HG03354 (cell line): ENCODE results near the gene TMEM175.
"Not testable (repeated sequence)": the region's sequence is repeated elsewhere in the genome, so short reads cannot be mapped to it uniquely, and the experiment has no call there.

Experiments
- ATAC-seq: cut with Tn5 transposase; IDR thresholded peaks from one replicate; pipeline ENCODE4 v1.9.1; 2021; ENCODE audit warnings: mild to moderate bottlenecking; ENCODE audit not compliant: unreplicated experiment, poor library complexity, severe bottlenecking

TMEM175 gene

DNA sequence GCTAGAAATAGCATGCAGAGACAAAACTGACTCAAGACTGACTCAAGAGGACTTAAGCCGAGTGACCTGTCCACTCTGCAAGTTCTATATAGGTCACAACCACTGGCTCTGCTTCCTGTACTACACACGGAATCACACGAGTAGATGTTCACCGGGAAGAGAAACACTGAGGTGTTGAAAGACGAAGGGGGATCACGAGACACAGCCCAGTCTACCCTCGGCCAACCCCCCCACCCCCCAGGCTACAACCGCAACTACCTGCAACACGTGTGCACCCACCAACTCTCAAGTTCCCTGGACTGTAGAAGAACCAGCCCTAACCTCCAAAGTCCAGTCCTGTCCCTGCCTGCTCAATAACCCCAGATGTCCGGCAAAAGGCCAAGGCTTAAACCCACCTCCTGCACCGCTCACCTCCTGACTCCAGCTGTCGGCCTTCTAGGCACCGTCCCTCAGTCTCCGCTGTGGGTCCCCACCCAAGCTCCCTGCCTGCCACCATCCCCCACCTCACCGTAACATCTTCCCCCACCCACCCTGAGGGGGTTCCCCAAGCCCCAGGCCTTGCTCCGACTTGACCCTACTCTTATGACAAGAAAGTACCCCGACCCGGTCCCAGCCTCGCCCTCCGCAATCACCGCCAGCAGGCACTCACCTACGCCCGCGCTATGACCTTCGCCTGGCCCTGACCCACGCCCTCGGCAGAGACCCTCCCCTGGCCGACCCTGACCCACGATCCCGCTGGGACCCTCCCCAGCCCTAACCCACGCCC, 883 bp upstream of the TMEM175 start:
- ATAC-seq: peak; percentile 7

DNA sequence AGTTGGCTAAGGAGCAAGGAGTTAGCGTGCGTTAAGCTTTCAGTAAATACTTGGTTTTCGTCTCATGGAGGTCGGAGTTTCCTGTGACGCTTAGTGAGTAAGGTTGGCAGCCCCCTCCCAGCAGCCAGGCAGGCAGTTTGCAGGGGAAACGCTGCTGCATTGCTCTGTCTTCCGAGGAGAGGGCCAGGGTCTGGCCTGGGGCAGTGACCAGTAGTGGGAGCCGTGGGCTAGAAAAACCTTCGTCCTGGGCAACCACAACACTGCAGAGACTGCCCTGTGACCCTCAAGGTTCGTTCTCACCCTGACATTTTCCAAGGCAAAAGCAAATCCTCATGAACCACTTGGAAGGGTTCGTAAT, 432 bp downstream of the TMEM175 start:
- ATAC-seq: peak; percentile 2

DNA sequence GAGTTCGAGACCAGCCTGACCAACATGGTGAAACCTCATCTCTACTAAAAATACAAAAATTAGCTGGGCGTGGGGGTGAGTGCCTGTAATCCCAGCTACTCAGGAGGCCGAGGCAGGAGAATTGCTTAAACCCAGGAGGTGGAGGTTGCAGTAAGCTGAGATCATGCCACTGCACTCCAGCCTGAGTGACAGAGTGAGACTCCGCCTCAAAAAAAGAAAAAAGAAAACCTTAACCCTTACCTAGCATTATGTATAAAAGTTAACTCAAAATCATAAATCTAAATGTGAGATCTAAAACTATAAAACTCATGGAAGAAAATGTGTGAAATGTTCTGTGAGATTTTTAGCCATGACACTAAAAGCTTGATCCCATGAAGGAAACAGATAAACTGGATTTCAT, 7.2 kb downstream of the TMEM175 start:
- not testable (repeated sequence) for ATAC-seq

DNA sequence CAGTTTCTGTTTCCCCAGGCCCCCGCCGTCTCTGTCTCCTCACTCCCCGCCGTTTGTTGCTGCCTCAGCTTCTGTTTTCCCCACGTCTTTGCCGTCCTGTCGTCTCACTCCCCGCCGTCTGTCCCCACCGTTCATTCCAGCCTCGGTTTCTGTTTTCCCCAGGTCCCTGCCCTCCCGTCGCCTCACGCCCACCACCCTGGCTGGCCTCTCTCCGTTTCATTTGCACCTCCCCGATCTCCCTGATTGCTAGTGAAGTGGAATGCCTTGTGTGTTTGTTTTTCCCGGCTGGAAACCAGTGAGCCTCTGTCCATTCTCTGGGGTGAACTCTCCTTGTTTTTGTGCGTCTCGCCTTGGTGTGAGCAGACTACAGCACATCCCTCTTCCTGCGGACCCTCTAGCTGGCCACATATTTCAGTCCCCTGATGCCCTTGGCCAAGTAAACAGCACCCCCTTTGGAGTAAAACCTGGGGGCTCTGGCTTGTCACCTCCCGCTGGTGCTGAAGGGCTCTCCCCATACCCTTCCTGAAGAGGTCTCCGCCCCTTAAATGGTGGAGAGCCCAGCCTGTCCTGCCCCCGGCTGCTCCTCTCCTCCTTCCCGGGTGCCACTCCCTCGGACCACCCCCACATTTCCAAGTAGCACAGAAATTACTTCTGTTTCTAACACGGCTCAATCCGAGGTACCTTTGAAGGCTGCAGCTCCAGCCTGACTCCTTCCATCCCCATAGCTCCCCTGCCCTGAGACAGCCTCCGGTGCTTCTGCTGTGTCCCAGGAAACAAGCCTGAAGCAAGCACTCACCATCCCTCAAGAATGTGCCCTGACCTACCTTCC, 13.2 kb downstream of the TMEM175 start:
- ATAC-seq: no peak

DNA sequence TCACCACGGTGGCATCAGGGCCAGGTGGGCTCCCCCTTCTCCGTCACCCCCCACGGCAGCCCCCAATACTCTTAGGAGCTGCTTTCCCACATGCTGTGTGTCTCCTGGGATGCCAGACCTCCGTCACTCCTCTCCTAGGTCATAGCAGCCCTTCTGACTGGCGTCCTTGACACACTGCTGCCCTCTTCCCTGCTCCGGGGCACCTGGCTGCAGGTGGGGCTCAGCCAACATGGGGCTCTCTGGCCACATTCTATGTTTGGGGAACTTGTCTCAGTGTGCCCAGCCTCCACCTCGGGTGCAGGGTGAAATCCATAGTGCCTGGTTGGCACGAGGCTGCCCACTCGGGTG, 13.8 kb downstream of the TMEM175 start:
- no peak for ATAC-seq

DNA sequence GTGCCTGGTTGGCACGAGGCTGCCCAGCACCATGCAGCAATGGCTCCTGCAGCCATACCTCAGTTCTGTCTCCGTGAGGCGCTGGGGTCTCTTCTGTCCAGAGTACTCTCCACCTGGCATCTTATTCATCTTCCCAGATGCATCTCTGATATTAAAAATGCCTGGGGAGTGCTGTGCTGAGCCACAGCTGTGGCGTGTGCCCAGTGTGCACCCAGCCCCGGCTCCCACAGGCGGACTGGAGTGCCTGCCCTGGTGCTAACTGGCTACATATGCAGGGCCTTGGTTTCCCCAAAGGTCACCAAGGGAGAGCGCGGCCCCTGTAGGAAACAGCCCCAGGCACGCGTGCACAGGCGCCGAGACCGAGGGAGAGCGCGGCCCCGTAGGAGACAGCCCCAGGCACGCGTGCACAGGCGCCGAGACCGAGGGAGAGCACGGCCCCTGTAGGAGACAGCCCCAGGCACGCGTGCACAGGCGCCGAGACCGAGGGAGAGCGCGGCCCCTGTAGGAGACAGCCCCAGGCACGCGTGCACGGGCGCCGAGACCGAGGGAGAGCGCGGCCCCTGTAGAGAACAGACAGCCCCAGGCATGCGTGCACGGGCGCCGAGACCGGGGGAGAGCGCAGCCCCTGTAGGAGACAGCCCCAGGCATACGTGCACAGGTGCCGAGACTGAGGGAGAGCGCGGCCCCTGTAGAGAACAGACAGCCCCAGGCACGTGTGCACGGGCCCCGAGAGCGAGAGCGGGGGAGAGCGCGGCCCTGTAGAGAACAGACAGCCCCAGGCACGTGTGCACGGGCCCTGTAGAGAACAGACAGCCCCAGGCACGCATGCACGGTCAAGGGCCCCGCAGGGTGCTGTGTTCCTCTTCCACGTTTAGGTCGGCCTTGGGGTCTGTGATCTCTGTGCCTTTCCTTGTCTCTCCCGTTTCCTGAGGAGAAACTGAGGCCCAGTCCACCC, 14.5 kb downstream of the TMEM175 start:
- ATAC-seq: no peak

DNA sequence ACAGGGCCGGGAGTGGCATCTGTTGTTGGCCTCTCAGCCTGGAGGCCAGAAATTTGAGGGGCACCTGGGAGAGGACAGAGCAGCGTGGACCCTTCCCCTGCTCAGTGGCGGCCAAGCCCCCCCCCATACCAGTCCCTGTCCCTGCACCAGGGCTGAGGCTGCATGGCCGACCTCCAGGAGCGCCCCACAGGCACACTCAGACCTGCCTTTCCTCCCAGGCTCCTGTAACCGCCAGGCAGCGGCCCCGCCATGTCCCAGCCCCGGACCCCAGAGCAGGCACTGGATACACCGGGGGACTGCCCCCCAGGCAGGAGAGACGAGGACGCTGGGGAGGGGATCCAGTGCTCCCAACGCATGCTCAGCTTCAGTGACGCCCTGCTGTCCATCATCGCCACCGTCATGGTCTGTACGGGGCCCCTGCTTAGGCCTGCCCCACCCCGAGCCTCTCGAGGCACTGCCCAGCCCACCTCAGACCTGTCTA, 15.3 kb downstream of the TMEM175 start:
- ATAC-seq: no peak

DNA sequence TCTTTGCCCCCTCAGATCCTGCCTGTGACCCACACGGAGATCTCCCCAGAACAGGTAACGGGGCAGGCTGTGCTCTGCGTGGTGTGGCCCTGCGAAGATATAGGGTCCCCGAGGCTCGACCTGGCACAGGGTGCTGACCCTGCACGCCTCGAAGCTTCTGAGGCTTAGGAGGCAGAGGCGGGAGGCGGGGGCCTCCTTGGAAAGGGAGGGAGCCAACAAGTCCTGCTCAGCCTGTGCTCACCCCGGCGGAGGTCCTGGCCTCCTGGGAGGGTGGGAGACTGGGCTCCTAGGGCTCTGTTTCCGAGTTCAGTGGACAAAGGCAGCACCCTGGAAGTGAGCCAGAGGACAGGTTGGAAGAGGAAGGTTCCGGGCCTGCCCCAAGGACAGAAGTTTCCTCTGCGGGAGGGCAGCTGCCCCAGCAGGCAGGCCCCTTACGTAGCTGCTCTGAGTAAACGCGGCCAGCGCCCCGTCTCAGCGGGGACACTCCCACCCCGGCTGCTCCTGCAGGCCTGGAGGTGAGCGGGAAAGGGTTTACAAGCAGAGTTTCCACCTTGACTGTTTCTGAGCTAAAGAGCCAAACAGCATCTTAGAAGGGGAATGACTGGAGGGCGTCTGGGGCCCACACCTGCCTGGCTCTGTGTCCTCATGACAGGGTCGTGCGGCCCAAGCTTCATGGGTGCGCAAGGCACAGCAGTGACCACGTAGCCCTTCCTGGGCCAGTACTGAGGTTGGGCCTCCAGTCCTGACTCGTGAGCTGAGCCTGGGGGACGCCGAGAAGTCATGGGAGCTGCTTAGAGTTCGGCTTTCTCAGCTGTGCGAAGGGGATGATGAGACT, 16.1 kb downstream of the TMEM175 start:
- ATAC-seq: no peak

DNA sequence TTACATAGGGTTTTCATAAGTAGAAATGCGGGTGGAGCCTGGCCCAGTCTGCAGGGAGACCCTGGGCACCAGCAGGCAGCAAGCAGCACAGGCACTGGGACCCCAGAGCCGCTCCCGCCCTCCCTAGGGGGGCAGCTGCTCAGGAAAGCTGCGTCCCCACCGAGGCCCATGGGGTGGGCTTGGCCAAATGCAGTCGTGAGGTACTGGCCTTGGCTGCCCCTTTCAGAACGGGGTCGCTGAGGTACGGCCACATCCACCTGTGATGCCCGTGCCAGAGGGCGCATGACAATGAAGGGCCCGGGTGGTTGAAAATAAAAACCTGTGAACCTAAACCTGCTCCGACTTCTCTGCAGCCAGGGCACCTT, 16.7 kb downstream of the TMEM175 start:
- ATAC-seq: no peak

DNA sequence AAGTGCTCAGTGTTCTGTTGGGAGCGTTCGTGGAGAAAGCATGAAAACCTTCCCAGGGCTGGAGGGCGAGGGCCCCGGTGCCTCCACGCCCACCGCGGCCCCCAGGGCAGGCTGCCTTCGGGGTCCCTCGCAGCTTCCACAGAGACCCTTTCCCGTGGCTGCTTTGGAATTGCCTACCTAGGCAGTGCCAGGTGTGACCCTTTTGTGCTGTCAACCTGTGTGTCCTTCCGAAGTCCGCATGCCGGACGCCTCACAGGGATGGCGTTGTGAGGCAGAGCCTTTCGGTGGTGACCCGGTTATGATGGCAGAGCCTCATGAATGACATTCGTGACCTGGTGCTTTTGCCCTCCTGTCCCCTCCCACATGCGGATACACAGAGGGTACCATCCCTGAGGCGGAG, 17.4 kb downstream of the TMEM175 start:
- no peak for ATAC-seq

DNA sequence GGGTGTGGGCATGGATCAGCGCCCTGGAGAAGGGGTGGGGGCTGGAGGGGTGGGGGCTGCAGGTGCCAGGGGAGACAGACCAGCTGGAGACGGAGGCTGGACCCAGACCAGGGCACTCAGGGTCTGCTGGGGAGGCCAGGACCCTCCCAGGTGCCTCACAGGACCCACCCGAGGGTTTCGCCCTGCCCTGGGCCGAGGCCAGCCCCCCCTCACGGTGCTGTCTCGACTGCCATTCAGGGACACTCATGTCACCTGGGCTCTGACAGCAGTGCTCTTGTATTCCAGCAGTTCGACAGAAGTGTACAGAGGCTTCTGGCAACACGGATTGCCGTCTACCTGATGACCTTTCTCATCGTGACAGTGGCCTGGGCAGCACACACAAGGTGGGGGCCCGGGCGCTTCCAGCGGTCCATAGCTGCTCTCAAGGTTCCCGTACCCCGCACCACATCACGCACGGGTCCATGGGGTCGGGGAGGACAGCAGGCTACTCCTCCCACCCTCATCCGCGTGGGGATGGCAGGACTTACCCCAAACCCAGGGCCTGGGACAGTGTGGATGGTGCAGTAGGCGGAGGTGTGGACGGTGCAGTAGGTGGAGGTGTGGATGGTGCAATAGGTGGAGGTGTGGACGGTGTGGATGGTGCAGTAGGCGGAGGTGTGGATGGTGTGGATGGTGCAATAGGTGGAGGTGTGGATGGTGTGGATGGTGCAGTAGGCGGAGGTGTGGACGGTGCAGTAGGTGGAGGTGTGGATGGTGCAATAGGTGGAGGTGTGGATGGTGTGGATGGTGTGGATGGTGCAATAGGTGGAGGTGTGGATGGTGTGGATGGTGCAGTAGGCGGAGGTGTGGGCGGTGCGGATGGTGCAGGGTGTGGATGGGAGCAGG, 18.1 kb downstream of the TMEM175 start:
- ATAC-seq: no peak

DNA sequence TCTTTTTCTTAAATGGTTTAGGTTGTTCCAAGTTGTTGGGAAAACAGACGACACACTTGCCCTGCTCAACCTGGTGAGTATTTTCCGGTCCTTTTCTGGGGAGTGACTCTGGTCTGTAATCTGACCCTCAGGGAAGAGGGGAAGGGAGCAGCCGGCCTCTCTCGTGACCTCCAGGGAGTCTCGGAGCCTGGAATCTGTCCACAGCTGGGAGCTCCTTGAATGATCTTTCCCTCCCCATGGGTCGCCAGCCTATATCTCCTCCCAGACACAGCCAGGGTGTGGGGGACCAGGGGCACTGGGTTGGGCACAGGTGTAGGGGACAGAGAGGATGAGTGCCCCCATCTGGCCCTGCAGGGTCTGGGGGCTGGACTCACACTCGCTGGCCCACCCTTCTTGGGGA, 18.9 kb downstream of the TMEM175 start:
- ATAC-seq: no peak

DNA sequence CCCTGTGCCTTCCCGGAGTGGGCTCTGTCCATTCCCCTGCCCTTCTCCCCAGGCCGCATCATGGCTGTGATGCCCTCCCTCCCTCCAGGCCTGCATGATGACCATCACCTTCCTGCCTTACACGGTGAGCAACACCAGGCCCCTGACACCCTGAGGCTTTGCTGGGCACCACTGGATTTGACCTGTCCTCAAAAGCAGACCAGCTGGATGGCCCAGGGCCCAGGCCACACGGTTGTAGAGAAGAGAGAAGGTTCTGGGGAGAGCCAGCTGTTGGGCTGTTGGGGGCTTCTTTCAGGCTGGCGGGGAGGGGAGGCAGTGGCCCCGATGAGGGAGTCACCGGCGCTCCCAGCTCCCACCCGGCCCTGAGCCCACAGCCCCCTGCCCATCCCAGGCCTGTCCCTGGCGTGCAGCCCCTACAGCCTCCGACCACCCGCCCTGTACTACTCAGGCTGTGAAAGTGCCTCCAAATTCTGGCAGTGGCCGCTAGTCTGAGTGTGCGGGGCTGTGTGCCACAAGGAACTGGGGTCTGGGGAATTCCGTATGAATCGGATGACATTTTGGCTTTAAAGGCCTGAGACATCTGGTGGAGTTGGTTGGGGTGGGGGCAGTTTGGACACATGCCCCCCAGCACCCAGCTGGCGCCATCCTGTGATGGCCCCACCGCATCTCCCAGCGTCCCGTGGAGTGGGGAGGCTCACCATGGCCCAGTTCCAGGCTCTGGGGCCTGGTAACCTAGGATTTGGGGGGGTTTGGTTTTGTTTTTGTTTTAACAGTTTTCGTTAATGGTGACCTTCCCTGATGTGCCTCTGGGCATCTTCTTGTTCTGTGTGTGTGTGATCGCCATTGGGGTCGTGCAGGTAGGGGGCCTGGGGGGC, 19.6 kb downstream of the TMEM175 start:
- no peak for ATAC-seq

DNA sequence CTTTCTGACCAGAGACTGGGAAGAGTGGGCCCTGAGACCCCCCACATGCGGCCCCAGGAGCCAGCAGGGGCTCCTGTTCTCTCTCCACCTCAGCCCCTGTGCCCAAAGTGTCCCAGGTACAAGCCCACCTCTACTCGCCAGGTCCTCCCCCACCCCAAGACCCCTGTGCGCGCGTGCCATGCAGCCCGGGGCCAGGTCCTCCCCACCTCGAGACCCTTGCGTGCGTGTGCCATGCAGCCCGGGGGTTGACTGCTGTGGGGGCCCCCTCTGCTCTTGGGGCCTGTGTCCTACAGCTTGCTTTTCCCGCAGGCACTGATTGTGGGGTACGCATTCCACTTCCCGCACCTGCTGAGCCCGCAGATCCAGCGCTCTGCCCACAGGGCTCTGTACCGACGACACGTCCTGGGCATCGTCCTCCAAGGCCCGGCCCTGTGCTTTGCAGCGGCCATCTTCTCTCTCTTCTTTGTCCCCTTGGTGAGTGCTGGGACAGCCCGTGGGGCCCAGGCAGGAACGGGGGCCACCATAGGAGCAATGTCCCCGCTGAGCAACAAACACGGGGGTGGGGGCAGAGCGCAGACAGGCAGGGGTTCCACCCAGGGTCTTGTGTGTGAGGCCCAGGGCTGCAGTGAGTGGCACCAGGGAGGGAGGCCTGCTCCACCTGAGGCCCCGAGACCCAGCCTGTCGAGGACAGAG, 20.8 kb downstream of the TMEM175 start:
- no peak for ATAC-seq

DNA sequence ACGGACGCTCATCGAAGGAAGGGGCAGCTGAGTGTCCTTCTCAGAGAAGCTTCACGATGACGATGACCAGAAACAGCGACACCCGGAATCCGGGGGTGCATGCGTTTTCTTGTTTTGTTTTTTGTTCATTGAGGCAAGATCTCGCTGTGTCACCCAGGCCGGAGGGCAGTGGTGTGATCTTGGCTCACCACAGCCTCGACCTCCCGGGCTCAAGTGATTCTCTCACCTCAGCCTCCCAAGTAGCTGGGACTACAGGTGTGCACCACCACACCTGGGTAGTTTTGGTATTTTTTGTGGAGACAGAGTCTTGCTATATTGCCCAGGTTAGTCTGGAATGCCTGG, 21.3 kb downstream of the TMEM175 start:
- no peak for ATAC-seq

DNA sequence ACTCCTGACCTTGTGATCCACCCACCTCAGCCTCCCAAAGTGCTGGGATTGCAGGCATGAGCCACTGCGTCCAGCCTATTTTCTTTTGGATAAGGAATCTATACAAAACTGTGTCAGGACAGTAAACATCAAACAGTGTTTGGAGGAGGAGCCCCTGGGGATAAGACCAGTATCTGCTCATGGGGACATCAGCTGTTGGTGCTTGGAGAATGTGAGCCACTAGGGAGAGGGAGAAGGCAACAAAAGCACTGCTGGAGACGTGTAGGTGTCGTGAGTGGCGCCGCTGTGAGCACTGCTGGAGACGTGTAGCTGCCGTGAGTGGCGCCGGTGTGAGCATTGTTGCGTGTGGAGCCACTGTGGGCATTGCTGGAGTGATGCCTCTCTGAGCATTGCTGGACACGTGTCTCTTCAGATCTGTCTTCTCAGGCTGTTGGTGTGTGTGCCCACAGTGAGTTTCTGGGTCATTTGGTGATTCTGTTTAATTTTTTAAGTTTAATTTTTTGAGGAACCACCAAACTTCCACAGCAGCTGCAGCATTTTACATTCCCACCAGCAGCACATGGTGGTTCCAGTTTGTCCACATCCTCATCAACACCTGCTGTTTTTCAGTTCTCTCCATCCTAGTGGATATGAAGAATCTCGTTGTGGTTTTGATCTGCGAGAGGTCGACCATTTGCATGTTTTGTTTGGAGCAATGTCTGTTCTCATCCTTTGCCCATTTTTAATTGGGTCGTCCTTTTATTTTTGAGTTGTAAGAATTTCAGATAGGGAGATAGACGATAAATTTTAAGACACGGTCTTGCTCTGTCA, 22.2 kb downstream of the TMEM175 start:
- no peak for ATAC-seq
